ENCODE results near the gene INPP5D.

INPP5D gene

DNA sequence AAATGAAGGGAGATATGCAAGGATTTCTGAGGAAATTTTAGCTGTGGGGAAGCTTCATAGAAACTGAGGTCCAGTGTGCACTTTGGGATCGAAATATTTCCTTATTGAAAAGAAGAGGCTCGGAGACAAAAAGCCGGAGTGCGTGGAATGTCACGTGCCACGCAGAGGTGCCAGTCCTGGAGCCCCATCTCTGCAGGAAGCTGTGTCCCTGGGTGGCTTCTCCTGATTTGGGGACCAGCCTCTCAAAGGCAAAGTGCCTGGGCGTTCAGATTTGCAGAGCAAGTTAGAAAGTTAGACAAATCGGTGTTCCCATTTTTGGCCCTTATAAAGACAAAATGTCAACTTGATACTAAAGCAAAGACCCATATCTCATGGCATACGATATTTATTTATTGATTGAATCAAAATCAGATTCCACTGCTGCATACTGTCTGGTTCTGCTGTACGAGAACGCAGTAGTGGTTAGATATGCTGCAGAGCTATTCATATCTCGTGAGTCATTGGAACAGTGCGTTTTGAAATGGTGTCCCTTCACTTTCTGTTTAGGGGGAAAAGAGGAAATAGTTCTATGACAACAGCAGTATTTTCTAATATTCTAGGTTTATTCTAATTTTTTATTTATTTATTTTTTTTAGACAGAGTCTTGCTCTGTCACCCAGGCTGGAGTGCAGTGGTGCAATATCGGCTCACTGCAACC lies 182.2 kb downstream of the INPP5D start:
- H3K27me3 ChIP-seq (ENCODE audit: control insufficient read depth, insufficient read depth, low read length): no peaks in the 10 kb centered on the region
- no peak overlapping the region for H3K4me3 ChIP-seq (ENCODE audit: low read length)
- H3K36me3 ChIP-seq (ENCODE audit: control insufficient read depth, insufficient read depth, low read length): no peaks in the 10 kb centered on the region
- H3K4me1 ChIP-seq (ENCODE audit: control insufficient read depth, insufficient read depth, low read length): peaks cover 19% of the 10 kb centered on the region
- H3K9ac ChIP-seq (ENCODE audit: low read length): no peak overlapping the region
- H3K9me3 ChIP-seq (ENCODE audit: control insufficient read depth, low read length): no peaks in the 10 kb centered on the region

DNA sequence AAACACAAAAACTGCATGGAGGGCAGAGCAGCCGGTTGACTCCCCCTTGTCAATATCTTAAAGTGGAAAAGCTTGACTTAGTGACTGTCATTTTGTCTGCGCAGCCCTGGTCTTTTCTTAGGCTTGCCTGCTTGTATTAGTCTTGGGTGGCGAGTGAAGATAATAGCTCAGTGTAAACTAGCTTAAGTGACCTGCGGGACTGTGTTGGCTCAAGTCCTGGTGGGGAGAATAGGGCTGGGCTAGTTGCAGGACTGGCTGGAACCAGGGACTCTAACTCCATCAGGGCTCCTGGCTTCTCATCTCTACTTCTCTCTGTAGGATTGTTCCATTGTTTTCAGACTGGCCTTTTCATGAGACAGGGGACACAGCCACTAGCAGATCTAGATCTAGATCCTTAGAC lies 183.2 kb downstream of the INPP5D start:
- no peak overlapping the region for H3K9ac ChIP-seq (ENCODE audit: low read length)
- no peak overlapping the region for H3K4me3 ChIP-seq (ENCODE audit: low read length)
- no peaks in the 10 kb centered on the region for H3K27me3 ChIP-seq (ENCODE audit: control insufficient read depth, insufficient read depth, low read length)
- H3K36me3 ChIP-seq (ENCODE audit: control insufficient read depth, insufficient read depth, low read length): no peaks in the 10 kb centered on the region
- H3K9me3 ChIP-seq (ENCODE audit: control insufficient read depth, low read length): no peaks in the 10 kb centered on the region
- H3K4me1 ChIP-seq (ENCODE audit: control insufficient read depth, insufficient read depth, low read length): peaks cover 19% of the 10 kb centered on the region

DNA sequence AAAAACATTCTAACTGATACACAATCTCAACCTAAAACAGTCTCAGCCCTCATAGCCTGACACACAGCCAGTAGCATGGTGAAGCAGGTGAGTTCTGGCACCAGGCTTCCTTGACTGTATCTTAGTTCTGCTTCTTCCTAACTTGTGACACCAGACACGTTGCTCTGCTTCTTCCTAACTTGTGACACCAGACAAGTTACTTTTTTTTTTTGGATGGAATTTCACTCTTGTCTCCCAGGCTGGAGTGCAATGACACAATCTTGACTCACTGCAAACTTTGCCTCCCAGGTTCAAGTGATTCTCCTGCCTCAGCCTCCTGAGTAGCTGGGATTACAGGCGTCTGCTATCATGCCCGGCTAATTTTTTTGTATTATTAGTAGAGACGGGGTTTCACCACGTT lies 184.7 kb downstream of the INPP5D start:
- no peaks in the 10 kb centered on the region for H3K36me3 ChIP-seq (ENCODE audit: control insufficient read depth, insufficient read depth, low read length)
- no peaks in the 10 kb centered on the region for H3K9me3 ChIP-seq (ENCODE audit: control insufficient read depth, low read length)
- H3K4me1 ChIP-seq (ENCODE audit: control insufficient read depth, insufficient read depth, low read length): peaks cover 19% of the 10 kb centered on the region
- H3K4me3 ChIP-seq (ENCODE audit: low read length): no peak overlapping the region
- no peaks in the 10 kb centered on the region for H3K27me3 ChIP-seq (ENCODE audit: control insufficient read depth, insufficient read depth, low read length)
- no peak overlapping the region for H3K9ac ChIP-seq (ENCODE audit: low read length)

DNA sequence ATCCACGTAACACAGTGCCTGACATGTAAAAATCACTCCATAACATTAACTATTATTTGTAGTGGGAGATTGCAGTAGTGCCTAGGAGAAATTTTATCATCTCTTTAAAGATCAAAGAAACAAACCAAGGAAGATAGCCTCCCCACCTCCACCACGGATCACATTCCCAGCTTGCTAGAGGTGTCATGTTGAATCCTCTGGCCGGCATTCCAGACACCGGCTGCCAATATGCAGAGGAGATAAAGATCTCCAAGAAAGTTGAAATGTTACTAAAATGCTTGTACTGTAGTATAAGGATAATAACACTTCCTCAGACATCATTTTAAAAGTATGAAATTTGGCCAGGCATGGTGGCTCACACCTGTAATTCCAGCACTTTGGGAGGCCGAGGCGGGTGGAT lies 185.3 kb downstream of the INPP5D start:
- Histone ChIP-seq H3K9me3 (ENCODE audit: control insufficient read depth, low read length) (no peaks in the 10 kb centered on the region), H3K36me3 (ENCODE audit: control insufficient read depth, insufficient read depth, low read length) (no peaks in the 10 kb centered on the region), H3K4me1 (ENCODE audit: control insufficient read depth, insufficient read depth, low read length) (peaks cover 19% of the 10 kb centered on the region), H3K27me3 (ENCODE audit: control insufficient read depth, insufficient read depth, low read length) (no peaks in the 10 kb centered on the region), H3K9ac (ENCODE audit: low read length) (no peak overlapping the region), H3K4me3 (ENCODE audit: low read length) (no peak overlapping the region)

DNA sequence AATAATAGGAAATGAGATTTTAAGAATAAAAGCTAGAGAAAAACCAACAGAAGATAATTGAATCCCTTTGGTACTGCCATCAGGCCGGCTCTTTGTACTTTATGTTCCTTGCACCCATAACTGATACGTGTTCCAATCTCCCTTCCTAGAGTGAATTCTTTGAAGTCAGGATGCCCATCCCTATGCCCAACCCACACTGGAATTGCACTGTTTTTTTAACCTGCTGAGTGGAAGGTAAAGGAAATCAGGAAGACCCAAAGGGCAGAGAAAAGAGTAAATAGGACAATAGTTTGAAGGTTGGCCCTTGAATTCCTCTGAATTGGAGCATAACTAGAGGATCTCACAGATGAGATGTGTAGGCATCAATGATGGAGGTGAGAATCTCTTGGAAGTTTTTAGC lies 187.0 kb downstream of the INPP5D start:
- no peaks in the 10 kb centered on the region for H3K36me3 ChIP-seq (ENCODE audit: control insufficient read depth, insufficient read depth, low read length)
- no peak overlapping the region for H3K9ac ChIP-seq (ENCODE audit: low read length)
- peaks cover 12% of the 10 kb centered on the region for H3K4me1 ChIP-seq (ENCODE audit: control insufficient read depth, insufficient read depth, low read length)
- H3K4me3 ChIP-seq (ENCODE audit: low read length): no peak overlapping the region
- H3K9me3 ChIP-seq (ENCODE audit: control insufficient read depth, low read length): no peaks in the 10 kb centered on the region
- H3K27me3 ChIP-seq (ENCODE audit: control insufficient read depth, insufficient read depth, low read length): no peaks in the 10 kb centered on the region

DNA sequence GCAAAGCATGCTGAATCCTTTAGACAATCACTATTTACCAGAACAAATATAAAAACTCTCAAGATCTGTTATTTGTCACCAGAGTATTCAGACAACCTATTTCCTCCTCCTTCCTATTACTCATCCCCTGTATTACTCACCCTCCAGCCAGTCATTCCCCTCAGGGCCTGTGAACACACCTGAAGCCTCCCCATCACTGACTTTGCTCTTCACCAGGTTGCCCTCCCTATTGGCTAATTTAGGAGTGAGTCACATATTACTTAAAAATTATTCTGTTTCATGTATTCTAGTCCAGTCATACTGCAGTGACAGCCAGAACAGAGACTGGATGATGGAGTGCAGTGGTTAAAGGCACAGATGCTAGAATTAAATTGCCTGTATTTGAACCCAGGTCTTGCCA lies 187.6 kb downstream of the INPP5D start:
- Histone ChIP-seq H3K9me3 (ENCODE audit: control insufficient read depth, low read length) (no peaks in the 10 kb centered on the region), H3K36me3 (ENCODE audit: control insufficient read depth, insufficient read depth, low read length) (no peaks in the 10 kb centered on the region), H3K9ac (ENCODE audit: low read length) (no peak overlapping the region), H3K4me3 (ENCODE audit: low read length) (no peak overlapping the region), H3K4me1 (ENCODE audit: control insufficient read depth, insufficient read depth, low read length) (peaks cover 8% of the 10 kb centered on the region), H3K27me3 (ENCODE audit: control insufficient read depth, insufficient read depth, low read length) (no peaks in the 10 kb centered on the region)

DNA sequence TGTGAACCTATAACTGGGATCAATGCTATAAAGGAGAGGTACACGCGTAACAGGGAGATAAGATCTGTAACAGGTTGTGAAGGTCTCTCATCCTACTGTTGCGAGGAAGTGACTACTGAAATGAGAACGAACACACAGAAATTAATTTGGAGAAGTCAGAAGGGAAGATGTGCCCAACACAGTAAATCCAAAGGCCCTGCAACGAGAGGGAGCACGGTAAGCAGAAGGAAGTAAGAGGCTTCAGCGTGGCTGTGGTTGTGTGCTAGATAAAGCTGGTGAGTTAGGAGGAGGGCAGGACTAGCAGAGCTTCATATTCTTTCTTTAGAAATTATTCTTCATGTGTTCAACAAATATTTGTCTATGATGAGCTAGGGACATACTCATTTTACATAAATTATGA lies 188.9 kb downstream of the INPP5D start:
- Histone ChIP-seq H3K4me1 (ENCODE audit: control insufficient read depth, insufficient read depth, low read length) (peaks cover 2% of the 10 kb centered on the region), H3K4me3 (ENCODE audit: low read length) (no peak overlapping the region), H3K9me3 (ENCODE audit: control insufficient read depth, low read length) (no peaks in the 10 kb centered on the region), H3K36me3 (ENCODE audit: control insufficient read depth, insufficient read depth, low read length) (no peaks in the 10 kb centered on the region), H3K27me3 (ENCODE audit: control insufficient read depth, insufficient read depth, low read length) (no peaks in the 10 kb centered on the region), H3K9ac (ENCODE audit: low read length) (no peak overlapping the region)

DNA sequence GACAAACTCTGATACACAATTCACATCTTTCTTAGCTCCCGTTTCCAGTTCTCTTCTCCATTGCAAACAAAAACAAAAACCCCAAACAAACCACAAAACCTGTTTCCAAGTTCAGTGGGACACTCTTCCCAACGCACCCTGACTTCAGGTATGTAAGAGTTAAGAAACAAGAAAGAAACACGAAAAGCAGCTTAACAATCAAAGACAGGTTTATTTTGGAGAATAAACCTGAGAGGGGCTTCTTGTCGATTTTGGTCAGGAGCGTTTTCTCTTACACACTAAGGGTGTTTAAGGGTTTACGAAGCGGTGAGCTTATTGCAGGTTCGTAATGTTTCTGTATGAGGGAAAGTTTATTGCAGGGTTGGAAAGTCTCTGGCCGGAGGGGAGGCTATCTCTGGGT lies 190.4 kb downstream of the INPP5D start:
- Histone ChIP-seq H3K4me3 (ENCODE audit: low read length) (no peak overlapping the region), H3K9me3 (ENCODE audit: control insufficient read depth, low read length) (no peaks in the 10 kb centered on the region), H3K9ac (ENCODE audit: low read length) (peak overlapping the region; percentile 66), H3K36me3 (ENCODE audit: control insufficient read depth, insufficient read depth, low read length) (no peaks in the 10 kb centered on the region), H3K4me1 (ENCODE audit: control insufficient read depth, insufficient read depth, low read length) (peaks cover 7% of the 10 kb centered on the region), H3K27me3 (ENCODE audit: control insufficient read depth, insufficient read depth, low read length) (no peaks in the 10 kb centered on the region)

DNA sequence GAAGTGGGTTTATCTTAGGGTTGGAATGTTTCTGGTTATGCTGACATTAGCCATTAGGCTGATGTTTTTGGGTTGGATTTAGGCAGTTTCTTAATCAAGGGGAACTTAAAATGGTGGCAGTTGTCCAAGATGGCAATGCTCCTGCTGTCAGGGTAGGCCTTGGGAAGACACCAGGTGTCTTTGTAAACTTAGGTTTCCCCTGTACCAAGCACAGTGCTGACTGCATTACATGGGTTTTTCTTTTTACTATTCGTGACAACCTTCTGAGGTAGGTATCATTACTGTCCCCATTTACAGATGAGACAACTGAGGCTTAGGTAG lies 190.8 kb downstream of the INPP5D start:
- Histone ChIP-seq H3K9ac (ENCODE audit: low read length) (peak overlapping the region; percentile 66), H3K9me3 (ENCODE audit: control insufficient read depth, low read length) (no peaks in the 10 kb centered on the region), H3K27me3 (ENCODE audit: control insufficient read depth, insufficient read depth, low read length) (no peaks in the 10 kb centered on the region), H3K36me3 (ENCODE audit: control insufficient read depth, insufficient read depth, low read length) (no peaks in the 10 kb centered on the region), H3K4me1 (ENCODE audit: control insufficient read depth, insufficient read depth, low read length) (peaks cover 7% of the 10 kb centered on the region), H3K4me3 (ENCODE audit: low read length) (no peak overlapping the region)

DNA sequence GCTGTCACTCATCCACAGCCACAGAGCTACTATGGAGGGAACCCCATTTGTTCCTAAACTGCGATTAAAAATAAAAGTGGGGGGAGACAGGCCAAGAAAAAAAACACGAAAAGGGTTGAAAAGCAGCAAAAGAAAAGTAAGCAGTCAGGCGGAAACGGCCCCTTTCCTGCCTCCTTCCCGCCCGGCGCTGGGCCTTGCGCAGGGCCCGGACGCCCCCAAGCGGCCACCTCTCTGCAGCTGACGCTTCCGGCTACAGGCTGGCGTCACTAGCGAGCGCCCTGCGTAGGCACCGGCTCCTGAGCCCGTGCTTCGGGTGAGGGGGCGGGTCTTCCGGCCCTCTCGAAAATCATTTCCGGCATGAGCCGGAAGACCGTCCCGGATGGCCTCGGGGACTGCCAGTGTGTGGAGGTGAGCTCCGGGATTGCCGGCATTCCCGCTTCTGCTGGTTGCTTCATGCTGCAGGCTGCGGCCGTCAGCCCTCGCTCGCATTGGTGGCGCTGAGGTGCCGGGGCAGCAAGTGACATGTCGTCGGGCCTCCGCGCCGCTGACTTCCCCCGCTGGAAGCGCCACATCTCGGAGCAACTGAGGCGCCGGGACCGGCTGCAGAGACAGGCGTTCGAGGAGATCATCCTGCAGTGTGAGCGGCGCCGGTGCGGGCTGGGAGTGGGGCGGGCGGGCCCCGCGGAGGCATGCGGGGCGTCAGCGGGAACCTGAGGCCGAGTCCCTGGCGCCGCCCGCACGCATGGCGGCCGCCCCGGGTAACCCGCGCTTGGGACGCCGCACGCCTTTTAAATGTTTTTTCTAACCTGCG lies 191.4 kb downstream of the INPP5D start, which contains the start of gene ATG16L1:
TSS of gene ATG16L1 (plus strand) at position 368 of the 811 bp plus-strand sequence. CDS start at position 523, 155 bp downstream.
- H3K9me3 ChIP-seq (ENCODE audit: control insufficient read depth, low read length): no peaks in the 10 kb centered on the region
- H3K9ac ChIP-seq (ENCODE audit: low read length): peak within 1 kb of the TSS; percentile 75

DNA sequence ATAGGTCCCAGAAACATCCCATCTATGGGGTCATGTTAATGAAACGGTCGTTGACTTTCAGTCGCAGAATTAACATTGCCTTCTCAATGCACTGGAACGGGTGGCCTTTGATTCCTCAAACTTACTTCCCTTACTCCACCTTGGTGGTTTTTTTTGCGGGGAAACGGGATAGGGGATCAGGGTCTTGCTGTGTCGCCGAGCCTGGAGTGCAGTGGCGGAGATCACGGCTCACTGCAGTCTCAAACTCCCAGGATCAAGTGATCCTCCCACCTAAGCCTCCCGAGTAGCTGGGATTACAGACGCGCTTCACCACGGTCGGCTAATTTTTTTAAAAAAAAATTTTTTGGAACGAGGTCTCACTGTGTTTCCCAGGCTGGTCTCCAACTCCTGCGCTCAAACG lies 192.1 kb downstream of the INPP5D start:
- peaks cover 7% of the 10 kb centered on the region for H3K4me1 ChIP-seq (ENCODE audit: control insufficient read depth, insufficient read depth, low read length)

More for the DNA sequence above, 191.4 kb downstream of the INPP5D start, which contains the start of gene ATG16L1:
- Histone ChIP-seq H3K4me3 (ENCODE audit: low read length) (peak within 1 kb of the TSS; percentile 62), H3K36me3 (ENCODE audit: control insufficient read depth, insufficient read depth, low read length) (no peaks in the 10 kb centered on the region), H3K27me3 (ENCODE audit: control insufficient read depth, insufficient read depth, low read length) (no peaks in the 10 kb centered on the region), H3K4me1 (ENCODE audit: control insufficient read depth, insufficient read depth, low read length) (peaks cover 7% of the 10 kb centered on the region)

DNA sequence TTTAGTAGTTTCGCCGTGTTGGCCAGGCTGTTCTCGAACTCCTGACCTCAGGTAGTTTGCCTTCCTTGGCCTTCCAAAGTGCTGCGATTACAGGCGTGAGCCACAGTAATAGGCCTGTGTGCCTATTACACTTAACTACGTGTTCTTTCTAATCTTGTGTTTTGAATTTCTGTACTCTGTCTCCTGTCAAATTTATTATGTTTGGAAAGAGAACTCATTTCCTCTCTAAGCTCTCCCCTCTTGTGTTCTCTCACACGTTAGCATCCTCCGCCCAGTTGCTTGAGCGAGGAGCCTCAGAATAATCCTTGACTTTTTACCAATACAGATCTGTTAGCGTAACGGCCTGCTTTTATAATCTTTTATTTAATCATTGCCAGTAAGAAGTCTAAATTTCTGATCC lies 195.0 kb downstream of the INPP5D start:
- no peaks in the 10 kb centered on the region for H3K27me3 ChIP-seq (ENCODE audit: control insufficient read depth, insufficient read depth, low read length)
- no peak overlapping the region for H3K9ac ChIP-seq (ENCODE audit: low read length)
- peaks cover 7% of the 10 kb centered on the region for H3K4me1 ChIP-seq (ENCODE audit: control insufficient read depth, insufficient read depth, low read length)
- H3K36me3 ChIP-seq (ENCODE audit: control insufficient read depth, insufficient read depth, low read length): peaks cover 9% of the 10 kb centered on the region
- no peak overlapping the region for H3K4me3 ChIP-seq (ENCODE audit: low read length)
- no peaks in the 10 kb centered on the region for H3K9me3 ChIP-seq (ENCODE audit: control insufficient read depth, low read length)

More for the DNA sequence above, 192.1 kb downstream of the INPP5D start:
- no peaks in the 10 kb centered on the region for H3K36me3 ChIP-seq (ENCODE audit: control insufficient read depth, insufficient read depth, low read length)
- no peaks in the 10 kb centered on the region for H3K27me3 ChIP-seq (ENCODE audit: control insufficient read depth, insufficient read depth, low read length)
- peak overlapping the region; percentile 62 for H3K4me3 ChIP-seq (ENCODE audit: low read length)
- no peaks in the 10 kb centered on the region for H3K9me3 ChIP-seq (ENCODE audit: control insufficient read depth, low read length)
- peak overlapping the region; percentile 75 for H3K9ac ChIP-seq (ENCODE audit: low read length)
